Measurements from ENCODE around the gene TGFB1. TPM values are rescaled to one million over a fixed set of nuclear protein-coding genes. Genes with fewer than 3 reads are reported as not detected.

TGFB1 gene
- total and polyA plus RNA-seq, 9 of the 15 experiments (the other 6 are each of a cell fraction or from before 2014, with no cell fraction given) = 0.24 to 159 (median 17.2) TPM

DNA sequence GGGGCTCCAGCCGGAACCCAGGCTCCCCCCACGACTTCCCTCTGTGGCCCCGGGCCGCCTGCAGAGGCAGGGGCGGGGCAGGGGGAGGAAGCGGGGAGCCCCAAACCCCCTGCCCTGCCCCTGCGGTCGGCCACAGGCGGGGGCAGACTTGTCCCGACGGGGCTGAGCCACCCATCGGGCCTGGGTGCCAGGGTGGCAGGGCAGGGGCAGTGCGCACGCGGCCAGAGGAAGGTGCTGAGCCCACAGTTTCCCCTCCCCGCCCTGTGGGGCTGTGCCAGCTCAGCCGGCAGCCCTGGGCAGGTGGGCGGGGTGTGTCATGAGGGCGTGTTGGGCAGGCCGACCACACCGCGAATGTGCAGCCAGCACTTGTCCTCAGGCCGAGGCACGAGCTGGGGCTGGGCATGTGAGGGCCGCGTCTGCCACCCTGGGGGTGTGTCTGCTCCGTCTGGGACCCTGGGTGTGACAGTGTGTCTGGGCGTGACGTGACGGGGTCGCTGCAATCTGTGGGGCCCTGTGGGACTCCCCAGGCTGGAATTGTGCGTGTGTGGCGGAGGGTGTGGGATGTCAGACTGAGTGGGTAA is 26.1 kb downstream of the TGFB1 start (continued):
- TF ChIP-seq SPI1 (IDR thresholded peaks at IDR 0.05; ENCODE audit: borderline replicate concordance, low read depth, low read length) (no peak), POLR2G (IDR thresholded peaks at IDR 0.05; ENCODE audit: low read depth, low read length) (peak; percentile 81), ETS2 (tag; IDR thresholded peaks at IDR 0.05; ENCODE audit: borderline replicate concordance, poor library complexity, severe bottlenecking) (no peak), POLR2B (IDR thresholded peaks at IDR 0.05; ENCODE audit: low read depth, partially characterized antibody) (no peak), JUNB (CRISPR knock-in tag; conservative IDR thresholded peaks at IDR 0.05) (no peak), ZNF311 (CRISPR knock-in tag; IDR thresholded peaks at IDR 0.05) (0 out of 2 replicates have a peak, but pooled peaks have one; percentile 31), GTF2A2 (tag; IDR thresholded peaks at IDR 0.05) (no peak), SRSF3 (IDR thresholded peaks at IDR 0.05; ENCODE audit: insufficient read depth, low read length) (no peak), ZC3H11A (IDR thresholded peaks at IDR 0.05; ENCODE audit: low read depth, low read length) (no peak), ZNF408 (CRISPR knock-in tag; IDR thresholded peaks at IDR 0.05; ENCODE audit: low read depth) (no peak), NR4A1 (CRISPR knock-in tag; IDR thresholded peaks at IDR 0.05) (no peak), NR4A1 (tag; IDR thresholded peaks at IDR 0.05) (no peak), SNRNP70 (optimal IDR thresholded peaks at IDR 0.05; ENCODE audit: low read depth, low read length) (no peak), ZNF77 (CRISPR knock-in tag; IDR thresholded peaks at IDR 0.05) (no peak), ZNF354B (CRISPR knock-in tag; IDR thresholded peaks at IDR 0.05) (no peak), GATA2 (CRISPR knock-in tag; IDR thresholded peaks at IDR 0.05) (no peak), SMAD4 (CRISPR knock-in tag; conservative IDR thresholded peaks at IDR 0.05) (0 out of 2 replicates have a peak, but pooled peaks have one; percentile 33), GABPA (tag; conservative IDR thresholded peaks at IDR 0.05; ENCODE audit: low read depth) (peak; percentile 73; the same call in 1 of the 2 replicates), SAP30 (IDR thresholded peaks at IDR 0.05; ENCODE audit: borderline replicate concordance, insufficient read depth, low read depth, low read length, poor library complexity, severe bottlenecking) (no peak), FOXP1 (CRISPR knock-in tag; IDR thresholded peaks at IDR 0.05) (no peak)
- TF ChIP-seq, protein P1, sequence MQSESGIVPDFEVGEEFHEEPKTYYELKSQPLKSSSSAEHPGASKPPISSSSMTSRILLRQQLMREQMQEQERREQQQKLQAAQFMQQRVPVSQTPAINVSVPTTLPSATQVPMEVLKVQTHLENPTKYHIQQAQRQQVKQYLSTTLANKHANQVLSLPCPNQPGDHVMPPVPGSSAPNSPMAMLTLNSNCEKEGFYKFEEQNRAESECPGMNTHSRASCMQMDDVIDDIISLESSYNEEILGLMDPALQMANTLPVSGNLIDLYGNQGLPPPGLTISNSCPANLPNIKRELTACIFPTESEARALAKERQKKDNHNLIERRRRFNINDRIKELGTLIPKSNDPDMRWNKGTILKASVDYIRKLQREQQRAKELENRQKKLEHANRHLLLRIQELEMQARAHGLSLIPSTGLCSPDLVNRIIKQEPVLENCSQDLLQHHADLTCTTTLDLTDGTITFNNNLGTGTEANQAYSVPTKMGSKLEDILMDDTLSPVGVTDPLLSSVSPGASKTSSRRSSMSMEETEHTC (IDR thresholded peaks at IDR 0.05) = no peak
- TF ChIP-seq, protein P2, sequence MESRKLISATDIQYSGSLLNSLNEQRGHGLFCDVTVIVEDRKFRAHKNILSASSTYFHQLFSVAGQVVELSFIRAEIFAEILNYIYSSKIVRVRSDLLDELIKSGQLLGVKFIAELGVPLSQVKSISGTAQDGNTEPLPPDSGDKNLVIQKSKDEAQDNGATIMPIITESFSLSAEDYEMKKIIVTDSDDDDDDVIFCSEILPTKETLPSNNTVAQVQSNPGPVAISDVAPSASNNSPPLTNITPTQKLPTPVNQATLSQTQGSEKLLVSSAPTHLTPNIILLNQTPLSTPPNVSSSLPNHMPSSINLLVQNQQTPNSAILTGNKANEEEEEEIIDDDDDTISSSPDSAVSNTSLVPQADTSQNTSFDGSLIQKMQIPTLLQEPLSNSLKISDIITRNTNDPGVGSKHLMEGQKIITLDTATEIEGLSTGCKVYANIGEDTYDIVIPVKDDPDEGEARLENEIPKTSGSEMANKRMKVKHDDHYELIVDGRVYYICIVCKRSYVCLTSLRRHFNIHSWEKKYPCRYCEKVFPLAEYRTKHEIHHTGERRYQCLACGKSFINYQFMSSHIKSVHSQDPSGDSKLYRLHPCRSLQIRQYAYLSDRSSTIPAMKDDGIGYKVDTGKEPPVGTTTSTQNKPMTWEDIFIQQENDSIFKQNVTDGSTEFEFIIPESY (CRISPR knock-in tag; IDR thresholded peaks at IDR 0.05) = peak; percentile 67
- TF ChIP-seq, protein P3, sequence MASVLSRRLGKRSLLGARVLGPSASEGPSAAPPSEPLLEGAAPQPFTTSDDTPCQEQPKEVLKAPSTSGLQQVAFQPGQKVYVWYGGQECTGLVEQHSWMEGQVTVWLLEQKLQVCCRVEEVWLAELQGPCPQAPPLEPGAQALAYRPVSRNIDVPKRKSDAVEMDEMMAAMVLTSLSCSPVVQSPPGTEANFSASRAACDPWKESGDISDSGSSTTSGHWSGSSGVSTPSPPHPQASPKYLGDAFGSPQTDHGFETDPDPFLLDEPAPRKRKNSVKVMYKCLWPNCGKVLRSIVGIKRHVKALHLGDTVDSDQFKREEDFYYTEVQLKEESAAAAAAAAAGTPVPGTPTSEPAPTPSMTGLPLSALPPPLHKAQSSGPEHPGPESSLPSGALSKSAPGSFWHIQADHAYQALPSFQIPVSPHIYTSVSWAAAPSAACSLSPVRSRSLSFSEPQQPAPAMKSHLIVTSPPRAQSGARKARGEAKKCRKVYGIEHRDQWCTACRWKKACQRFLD (CRISPR knock-in tag; IDR thresholded peaks at IDR 0.05) = no peak
- TF ChIP-seq, protein P4, sequence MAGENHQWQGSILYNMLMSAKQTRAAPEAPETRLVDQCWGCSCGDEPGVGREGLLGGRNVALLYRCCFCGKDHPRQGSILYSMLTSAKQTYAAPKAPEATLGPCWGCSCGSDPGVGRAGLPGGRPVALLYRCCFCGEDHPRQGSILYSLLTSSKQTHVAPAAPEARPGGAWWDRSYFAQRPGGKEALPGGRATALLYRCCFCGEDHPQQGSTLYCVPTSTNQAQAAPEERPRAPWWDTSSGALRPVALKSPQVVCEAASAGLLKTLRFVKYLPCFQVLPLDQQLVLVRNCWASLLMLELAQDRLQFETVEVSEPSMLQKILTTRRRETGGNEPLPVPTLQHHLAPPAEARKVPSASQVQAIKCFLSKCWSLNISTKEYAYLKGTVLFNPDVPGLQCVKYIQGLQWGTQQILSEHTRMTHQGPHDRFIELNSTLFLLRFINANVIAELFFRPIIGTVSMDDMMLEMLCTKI (IDR thresholded peaks at IDR 0.05; ENCODE audit: partially characterized antibody) = no peak
